HG03280 (cell line): Measurements from ENCODE around the gene NTF3.

ENCODE experiments used
- ATAC-seq: cut with Tn5 transposase; IDR thresholded peaks from one replicate; pipeline ENCODE4 v1.9.1; 2021; ENCODE audit warnings: mild to moderate bottlenecking, moderate library complexity; ENCODE audit not compliant: unreplicated experiment

Gene NTF3

DNA sequence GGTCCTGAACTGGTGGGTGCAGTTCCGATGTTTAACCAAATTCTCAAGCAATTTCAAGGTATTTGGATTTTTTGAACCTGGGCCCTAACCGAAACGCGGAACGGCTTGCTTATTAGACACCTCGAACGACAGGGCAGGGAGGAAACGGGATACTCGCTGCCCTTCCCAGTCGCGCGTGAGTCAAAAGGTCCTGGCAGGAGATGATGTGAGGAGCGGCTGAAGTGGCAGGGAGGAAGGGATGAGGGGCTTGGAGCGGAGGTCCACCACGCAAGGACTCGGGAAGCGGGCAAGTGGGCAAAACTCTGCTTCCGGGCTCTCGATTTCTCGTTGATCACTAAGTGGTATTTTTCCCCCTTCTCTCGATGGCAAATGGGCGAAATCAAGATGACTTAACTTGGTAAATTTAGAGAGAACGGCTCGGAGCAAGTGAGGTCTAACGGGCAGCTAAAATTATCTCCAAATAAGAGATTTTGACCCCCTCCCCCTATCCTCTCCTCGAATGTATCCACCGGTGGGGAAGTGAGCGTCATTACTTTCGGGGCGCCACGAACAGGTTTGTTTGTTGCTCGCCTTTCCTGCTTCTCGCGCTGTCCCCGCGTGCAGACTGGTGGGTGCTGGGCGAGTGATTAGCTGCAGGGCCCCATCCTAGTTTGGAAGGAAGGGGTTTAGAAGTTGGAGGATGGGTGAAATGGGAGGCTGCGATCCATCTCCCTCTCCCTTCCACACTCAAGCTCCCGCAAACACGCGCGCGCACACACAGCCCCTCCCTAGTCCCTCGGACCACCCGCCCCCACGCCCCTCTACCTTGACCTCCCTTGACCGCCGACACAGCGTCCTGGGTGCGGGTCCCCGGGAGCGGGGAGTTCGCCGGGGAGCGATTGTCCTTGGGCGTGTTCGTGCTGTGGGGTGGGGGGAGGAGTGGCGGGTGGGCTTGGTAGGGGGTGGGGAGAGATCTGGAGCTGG lies 986 bp upstream of the NTF3 start:
- ATAC-seq: no peak

DNA sequence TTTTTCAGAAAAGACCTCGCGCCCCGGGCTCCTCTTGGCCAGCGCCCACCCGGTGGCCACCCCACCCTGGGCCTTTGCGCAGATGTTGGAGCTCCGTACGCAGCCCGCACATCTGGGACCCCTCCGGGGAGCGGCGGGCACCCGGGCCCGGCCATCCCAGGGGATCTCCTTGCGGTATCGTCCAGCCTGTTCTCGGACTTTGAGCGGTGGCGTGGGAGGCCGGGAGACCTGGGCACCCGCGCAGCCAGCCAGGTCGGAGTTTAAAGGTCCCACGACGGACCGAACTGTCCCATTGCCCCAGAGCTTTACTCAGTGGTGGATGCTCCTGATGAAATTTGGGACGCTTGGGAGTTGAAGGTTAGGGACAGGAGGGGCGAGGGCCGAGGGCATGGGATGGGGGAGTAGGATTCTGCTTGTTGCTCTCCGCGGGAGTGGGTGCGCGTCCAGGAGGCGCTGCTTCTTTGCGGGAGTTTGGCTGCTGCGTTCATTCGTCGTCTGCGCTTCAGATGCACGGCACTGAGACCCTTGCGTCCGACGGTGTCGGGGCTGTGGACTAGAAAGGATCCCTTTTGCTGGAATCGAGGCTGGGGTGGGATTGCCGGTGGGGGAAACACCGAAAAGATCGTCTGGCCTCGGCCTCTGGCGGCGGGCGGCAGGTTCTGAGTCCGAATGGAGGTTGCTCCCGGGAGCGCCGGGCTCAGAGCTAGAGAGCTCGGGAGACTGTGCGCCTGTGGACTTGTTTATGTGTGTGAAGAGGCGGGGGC lies 1.4 kb downstream of the NTF3 start:
- ATAC-seq: no peak

GRCh38 chr12:5433845-5434646 lies 2.1 kb downstream of the NTF3 start:
- no peak for ATAC-seq

GRCh38 chr12:5434647-5435560 lies 3.0 kb downstream of the NTF3 start:
- ATAC-seq: no peak

GRCh38 chr12:5437182-5437583 lies 5.3 kb downstream of the NTF3 start:
- no peak for ATAC-seq

GRCh38 chr12:5437589-5437988 lies 5.7 kb downstream of the NTF3 start:
- no peak for ATAC-seq

- no peak for ATAC-seq
Measured at GRCh38 chr12:5438671-5439200, 6.8 kb downstream of the NTF3 start.

DNA sequence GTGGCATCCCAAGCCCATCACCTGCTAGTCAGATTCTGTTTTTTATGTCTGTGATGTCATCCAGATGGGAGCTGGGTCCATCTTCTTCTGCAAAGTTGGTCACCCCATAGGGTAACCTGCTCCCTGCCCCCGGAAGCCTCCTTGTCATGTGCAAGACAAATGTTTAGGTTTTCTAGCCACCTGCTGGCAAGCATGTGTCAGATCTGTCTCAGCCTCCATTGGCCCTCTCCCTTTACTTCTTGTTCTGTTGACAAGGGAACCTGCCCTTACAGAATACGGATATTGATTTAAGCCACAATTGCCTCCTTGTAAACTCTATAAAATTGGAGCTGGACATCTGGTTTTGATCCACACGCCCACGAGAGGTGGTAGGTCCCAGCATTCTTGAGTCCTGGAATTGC lies 7.5 kb downstream of the NTF3 start:
- ATAC-seq: no peak

GRCh38 chr12:5439788-5440300 lies 7.9 kb downstream of the NTF3 start:
- no peak for ATAC-seq

DNA sequence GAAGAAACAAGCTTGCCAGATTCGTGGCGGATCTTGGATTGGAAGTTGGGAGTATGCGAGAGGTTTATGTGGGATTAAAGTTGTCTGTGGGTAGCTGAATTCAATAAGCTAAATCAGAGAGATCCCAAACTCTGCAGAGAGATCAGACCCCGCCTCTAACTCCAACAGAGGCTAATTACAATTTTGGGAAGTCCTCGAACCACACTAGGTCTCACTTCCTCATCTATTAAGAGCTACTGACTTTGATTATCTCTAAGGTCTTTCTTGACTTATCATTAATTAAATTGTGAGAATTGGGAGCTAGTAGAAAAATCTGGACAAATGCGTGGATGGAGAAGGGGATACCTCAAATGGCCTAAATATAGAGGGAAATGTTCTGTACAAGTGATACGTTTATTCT lies 9.1 kb downstream of the NTF3 start:
- ATAC-seq: no peak

DNA sequence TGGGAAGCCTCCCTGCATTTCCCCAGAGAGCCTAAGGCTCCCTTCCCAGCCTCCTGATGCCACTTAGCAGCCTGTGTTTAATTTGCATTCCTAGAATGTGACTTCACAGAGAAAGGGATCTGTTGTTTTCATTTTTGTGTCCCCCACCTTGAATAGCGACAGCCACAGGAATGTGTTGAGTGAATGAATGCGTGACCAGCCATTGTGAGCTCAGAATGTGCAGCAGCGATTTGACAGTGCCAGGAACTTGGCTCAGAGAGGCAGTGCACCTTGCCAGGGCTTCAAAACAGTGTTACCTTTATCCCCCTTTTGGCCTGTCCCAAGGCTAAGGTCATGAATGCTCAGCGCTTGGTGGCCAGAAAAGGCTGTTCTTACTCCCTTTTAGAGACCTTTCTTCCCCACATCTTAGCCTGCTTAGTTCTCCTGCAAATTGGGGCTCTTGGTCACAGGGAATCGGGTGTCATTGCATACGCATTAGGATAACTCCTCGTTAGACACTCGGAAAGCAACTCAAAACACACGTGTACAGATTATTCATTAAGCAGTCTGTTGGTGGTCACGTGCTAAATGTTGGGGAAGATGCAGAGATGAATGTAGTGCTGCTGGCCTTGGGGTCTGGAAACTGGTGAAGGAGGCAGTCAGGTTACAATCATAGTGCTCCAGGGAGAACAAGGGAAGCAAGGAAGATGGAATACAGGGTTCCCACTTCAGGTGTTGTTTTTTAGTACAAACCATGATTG lies 9.8 kb downstream of the NTF3 start:
- ATAC-seq: no peak

DNA sequence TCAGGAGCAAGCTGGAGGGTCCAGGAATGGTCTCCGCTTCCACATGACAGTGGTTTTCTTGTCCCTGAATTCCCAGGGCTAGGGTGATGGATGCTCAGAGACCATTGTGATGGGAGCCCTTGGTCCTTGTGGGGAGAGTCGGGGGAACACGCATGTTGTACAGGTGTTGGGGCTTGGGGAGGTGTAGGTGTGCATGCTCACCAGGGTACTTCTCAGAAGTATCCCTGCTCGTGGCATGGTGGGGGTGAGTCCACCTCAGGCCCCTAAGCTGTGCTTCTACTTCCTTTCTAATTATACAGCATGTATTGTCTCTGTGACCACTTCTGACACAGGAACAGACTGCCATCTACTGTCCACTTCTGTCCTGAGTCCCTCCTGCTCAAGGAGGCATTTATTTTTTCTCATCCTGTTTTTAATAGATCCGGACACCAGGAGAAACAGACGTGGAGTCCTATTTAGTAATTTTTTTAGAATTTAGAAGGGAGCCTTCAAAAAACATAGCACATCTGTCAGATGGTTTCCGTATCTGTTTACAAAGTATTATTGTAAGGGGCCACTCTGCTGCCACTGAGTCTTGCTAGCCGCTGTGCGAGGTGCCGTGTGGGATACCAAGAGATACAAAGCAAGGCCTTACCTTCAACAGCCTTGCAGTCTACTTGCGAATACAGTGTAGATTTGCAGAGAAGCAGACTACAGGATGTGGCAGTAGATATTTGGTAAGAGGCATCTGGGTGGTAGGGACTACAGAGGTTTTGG lies 10.5 kb downstream of the NTF3 start:
- no peak for ATAC-seq

DNA sequence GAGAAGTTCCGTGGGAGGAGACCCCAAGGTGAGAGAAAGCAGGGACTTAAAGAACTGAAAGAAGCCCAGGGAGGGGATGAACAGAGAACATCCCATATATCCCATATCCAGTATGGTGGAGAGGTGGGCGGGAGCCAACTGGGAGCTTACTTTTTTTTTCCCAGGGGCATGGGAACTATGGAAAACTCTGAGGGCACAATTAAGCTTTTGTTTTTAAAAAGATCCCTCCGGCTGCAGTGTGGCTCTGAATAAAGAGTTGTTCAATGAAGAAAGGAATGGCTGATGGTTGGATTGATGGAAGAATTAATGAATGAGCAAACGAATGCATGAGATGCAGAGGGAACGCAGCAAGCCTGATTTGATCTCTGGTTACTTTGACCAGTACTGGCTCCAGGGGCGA lies 12.6 kb downstream of the NTF3 start:
- ATAC-seq: no peak

DNA sequence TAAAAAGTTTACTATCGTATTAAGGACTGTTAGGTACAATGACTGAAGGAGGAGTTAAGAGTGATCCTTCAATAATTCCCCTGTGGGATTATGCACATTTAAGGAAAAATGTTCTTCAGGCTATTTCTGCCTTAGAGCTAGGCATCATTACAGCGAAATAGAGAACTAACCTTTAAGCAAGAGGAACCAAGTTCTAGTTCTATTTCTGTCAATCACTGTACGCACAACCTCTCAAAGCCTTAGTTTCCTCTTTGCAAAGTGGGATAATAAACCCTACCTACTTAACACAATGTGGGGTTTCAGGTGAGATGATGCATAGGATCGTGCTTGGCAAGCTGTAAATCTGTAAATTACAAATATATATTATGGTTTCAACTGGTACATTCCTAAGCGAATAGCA lies 15.4 kb downstream of the NTF3 start:
- ATAC-seq: no peak

- ATAC-seq: no peak
Measured at GRCh38 chr12:5451251-5451650, 19.3 kb downstream of the NTF3 start.

GRCh38 chr12:5452569-5452968 lies 20.7 kb downstream of the NTF3 start:
- no peak for ATAC-seq

- ATAC-seq: no peak
Measured at GRCh38 chr12:5453466-5453865, 21.6 kb downstream of the NTF3 start.

- no peak for ATAC-seq
Measured at GRCh38 chr12:5455045-5455444, 23.1 kb downstream of the NTF3 start.
